GM19239 (cell line): ENCODE measurements around the gene SYCP2L.
"Not testable (repeated sequence)": the region's sequence is repeated elsewhere in the genome, so short reads cannot be mapped to it uniquely, and the experiment has no call there.

ENCODE experiments used
- DNase-seq: peaks from one replicate; pipeline ENCODE4 v3.0.0; 2011; ENCODE audit warnings: low spot score; ENCODE audit not compliant: insufficient read length
- FAIRE-seq: peaks from 2 replicates; lab custom pipeline; 2011; peaks lifted over from hg19 to GRCh38; lab: Jason Lieb, UNC

SYCP2L gene

DNA sequence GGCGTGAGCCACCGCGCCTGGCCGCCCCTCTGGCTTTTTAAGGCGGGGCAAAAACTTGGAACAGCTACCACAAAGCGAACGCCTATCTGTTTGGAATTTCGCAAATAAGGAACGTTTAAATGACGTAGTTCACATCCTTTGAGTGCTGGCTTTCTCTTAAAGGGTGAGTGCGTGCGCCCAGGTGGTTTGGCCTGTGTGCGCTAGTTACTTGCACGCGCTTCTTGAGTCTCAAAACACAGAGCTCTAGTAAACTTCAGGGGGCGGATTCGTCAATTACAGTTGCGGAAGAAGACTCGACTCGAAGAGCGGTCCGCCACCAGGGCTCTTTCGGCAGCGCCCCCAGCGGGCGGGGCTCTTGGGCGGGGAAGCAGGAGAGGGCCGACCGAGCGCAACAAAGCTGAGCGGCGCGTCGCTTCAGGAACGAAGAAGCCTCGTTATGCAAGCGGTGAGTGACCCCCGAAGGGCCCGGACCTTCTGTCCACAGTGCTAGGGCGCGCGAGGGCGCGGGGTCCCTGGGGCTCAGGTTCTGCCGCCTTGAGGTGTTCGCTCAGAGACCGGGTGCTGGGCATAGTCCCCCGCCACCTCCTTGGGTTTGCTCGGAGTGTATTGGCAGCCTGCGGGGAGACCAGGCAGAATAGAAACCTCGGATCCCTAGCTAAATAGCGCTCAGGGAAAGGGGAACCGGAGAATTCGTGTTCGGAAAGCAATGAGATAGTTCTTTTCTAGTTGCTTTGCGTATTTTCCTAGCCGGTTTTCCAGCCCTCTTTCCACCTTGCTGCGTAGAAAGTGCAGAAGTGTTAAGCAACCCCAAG, at the start of gene SYCP2L:
Gene SYCP2L, plus strand, starts transcription at position 362 of the 812 bp plus-strand sequence. Its CDS starts 75 bp downstream, at position 437.
- FAIRE-seq = peak; percentile 91
- peak; percentile 32 for DNase-seq

DNA sequence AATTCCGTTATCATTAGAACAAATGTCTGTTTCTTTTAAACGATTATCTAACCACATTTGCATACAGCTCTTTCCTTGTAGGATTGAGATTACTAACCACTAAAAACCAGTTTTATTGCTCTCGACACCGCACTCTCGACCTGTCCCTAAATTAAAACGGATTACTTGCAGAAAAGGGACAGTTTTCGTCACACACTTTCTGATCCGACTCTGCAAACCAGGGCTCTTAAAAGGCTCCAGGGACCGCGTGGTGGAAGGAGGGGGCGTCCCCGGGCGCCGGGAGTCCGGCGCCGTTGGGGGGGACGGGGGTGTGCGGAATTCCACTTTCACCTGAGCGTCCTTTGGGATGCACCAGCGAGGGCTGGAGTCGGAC, 49.2 kb upstream of the SYCP2L start:
- DNase-seq (no peak), FAIRE-seq (no peak)

DNA sequence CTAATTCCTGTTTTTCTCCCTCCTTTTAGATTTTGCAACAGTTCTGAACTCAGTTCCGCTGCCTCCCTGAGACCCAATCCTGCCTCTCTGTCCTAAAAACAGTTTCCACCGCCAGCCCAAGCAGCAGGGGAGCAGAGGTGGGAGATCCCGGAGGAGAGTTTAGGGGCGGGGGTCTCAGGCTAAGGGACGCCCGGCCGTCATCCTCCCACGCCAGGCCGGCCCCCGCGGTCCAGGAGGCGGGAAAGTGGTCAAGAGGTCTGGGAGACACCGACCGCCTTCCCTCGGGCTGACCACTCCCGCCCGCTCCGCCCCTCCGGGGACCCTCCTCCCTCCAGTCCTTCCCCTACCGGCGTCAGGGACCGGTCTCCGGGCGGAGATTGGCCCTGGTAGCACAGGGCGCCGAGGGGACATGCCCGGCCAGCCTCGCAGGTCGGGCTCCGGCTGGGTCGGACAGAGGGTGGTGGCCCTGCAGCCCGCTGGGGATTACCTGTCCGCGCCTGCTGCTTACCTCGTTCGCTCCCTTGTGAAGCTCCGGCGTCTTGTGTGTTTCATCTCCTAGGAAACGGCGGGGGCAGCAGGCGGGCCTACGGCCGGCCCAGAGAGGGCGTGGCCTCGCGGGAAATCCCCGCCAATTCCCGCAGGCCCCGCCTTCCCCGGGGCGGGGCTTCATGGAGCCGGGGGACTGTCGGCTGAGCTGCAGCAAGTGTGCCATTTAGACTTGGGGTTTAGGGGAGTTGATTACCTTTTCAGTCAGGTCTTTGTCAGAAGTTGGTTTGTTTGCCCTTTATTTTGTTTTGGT, 48.7 kb upstream of the SYCP2L start, which contains the start of gene MAK:
Gene MAK, minus strand, starts transcription at position 545 of the 799 bp plus-strand sequence. CDS start 7,891 bp downstream, outside the sequence.
- FAIRE-seq = no peak

DNA sequence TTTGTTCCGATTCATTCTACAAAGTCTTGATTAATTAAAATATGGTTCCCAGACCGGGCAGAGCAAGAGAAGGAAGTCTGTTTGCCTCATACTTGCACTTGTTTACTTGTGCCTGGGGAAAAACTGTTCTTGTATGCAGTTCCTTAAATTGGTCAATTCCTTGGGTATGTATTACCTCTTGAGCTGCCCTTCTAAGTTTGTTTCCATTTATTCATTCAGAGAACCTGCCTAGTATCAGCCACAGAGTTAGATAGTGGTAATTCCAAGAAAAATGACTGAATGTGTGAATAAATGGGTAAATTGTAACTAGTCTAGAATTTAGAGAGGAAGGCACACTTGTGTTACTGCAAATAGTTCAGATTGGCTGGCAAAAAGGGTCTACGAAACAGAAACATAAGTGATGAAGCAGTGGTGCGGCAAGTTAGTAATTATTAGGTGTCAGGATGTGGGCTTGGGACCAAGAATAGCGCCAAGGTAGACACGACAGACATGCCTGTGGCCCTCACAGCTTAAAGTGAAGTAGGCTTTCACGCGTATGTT, 48.0 kb upstream of the SYCP2L start:
- FAIRE-seq = peak; percentile 92
- peak; percentile 52 for DNase-seq

More for the DNA sequence above, 48.7 kb upstream of the SYCP2L start, which contains the start of gene MAK:
- peak; percentile 90 for DNase-seq

DNA sequence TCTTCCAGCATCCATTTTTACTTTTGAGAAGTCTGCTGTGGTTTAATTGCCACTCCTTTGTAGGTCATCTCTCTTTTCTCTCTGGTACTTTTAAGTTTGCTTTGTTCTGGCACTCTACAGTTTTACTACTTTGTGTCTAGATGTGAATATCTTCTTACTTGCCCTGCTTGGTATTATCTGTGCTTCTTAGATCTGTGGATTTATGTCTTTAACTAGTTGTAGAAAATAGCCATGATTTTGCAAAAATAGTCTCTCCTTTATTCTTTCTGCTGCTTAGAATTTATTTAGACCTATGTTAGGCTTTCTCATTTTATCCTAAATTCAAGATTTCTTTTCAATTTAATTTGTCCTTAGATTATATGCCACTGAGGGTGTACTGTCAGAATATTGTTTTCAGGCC, 43.3 kb upstream of the SYCP2L start:
- FAIRE-seq = no peak

DNA sequence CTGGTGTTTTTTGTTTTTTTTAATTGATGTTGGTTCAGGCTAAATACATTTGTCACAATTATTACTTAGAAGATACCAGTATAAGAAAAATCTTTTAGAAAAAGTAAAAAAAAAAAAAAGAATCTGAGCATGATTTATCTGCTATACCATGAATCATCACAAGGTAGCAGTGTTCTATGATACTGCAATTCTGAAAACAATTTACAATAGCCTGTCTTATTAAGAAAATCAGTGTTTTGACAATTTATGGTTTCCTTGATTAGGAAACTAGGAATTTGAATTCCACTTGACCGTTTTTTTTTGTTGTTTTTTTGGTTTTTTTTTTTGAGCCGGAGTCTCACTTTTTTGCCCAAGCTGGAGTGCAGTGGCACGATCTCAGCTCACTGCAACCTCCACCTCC, 39.2 kb upstream of the SYCP2L start:
- FAIRE-seq (no peak), DNase-seq (no peak)

More for the DNA sequence above, 43.3 kb upstream of the SYCP2L start:
- no peak for DNase-seq

DNA sequence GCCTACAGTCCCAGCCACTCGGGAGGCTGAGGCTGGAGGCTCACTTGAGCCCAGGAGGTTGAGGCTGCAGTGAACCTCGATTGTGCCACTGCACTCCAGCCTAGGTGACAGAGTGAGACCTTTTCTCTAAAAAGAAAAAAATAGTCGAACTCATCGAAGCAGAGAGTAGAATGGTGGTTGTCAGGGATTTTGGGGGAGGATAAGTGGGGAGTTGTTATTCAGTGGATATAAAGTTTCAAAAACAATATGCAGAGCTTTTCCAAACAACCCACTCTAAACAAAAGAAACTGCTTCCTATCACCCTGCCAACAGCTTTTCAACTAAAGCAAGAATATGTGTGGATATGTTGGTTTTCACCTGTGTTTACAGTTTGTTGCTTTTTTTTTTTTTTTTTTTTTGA, 37.0 kb upstream of the SYCP2L start:
- DNase-seq = no peak
- no peak for FAIRE-seq

DNA sequence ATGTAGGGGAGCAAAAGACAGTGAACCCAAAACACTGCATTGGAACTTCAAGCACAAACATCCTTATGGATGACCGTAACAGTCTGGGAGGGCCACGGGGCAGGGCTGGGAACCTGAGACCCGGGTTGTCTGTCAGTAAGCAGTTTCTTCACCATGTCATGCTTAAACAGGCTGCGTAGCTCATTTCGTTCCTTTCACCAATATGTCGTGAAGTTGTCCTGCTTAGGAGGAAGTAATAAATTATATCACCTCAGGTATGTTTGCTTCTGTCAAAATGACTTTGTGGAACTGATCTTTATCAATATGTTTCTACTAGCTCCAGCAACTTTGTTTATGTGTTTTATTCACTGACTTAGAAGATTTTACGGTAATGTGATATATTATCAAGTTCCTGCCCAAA, 36.1 kb upstream of the SYCP2L start:
- DNase-seq = no peak

DNA sequence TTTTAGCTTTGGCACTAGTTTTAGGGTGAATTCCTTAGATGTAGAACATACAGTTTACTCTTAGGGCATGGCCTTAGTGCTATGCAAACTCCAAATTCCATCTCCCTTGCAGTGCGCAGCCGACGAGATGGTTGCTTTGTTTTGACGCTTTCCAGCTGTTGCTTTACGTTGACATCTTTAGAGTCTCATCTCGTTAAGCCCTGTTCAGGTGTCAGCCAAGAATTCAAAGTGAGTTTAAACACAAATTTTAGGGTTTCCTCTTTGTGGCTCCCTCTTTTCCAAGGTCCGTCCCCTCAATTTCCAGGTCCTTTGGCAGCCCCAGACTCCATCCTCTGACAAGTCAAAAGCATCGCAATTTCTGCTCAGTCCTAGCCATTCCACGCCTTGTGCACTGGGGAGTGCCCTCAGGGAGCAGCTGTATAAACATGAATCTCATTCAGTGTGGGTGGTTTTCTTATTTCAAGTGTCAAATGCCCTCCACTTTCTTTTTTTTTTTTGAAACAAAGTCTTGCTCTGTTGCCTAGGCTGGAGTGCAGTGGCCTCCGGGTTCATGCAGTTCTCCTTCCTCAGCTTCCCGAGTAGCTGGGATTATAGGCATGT, 34.4 kb upstream of the SYCP2L start:
- no peak for DNase-seq
- FAIRE-seq = no peak

More for the DNA sequence above, 36.1 kb upstream of the SYCP2L start:
- no peak for FAIRE-seq

DNA sequence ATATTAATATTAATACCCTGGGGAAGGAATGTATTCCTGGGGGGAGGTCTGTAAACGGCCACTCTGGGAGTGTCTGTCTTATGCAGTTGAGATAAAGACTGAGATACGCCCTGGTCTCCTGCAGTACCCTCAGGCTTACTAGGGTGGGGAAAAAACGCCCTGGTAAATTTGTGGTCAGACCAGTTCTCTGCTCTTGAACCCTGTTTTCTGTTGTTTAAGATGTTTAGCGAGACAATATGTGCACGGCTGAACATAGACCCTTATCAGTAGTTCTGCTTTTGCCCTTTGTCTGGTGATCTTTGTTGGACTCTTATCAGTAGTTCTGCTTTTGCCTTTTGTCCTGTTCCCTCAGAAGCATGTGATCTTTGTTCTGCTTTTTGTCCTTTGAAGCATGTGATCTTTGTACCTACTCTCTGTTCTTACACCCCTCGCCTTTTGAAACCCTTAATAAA, 33.0 kb upstream of the SYCP2L start:
- FAIRE-seq, DNase-seq: not testable (repeated sequence)

DNA sequence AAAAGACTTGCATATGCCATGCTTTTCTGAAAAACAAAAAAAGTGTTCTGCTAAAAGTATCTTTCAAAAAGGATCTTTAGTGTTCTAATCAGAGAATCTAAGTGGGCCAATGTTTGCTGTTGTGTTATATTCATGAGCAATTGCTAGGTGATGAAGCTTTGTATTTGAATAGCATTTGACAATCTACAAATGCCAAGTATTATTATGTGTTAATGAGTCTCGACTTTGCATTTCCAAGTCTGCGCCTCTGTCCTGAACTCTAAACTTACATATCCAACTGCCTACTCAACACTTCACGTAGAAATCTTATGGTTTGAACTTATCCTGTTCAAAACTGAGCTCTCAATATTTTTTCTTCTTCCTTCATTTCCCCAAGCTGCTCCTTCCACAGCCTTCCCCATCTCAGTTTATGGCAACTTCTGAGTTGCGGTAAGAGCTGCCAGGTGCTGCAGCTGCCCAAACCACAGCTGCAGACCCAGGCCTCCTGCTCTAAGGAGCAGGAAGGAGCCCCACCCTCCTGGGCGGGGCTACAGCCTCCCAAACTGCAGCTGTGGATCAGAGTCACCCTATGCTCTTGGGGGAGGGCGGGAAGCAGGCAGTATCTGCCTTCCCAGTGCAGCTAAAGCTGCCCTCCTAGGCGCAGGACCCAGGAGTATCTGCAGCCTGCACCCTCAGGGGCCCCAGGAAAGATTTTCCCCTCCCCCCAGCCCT, 31.8 kb upstream of the SYCP2L start:
- DNase-seq (no peak), FAIRE-seq (no peak)

DNA sequence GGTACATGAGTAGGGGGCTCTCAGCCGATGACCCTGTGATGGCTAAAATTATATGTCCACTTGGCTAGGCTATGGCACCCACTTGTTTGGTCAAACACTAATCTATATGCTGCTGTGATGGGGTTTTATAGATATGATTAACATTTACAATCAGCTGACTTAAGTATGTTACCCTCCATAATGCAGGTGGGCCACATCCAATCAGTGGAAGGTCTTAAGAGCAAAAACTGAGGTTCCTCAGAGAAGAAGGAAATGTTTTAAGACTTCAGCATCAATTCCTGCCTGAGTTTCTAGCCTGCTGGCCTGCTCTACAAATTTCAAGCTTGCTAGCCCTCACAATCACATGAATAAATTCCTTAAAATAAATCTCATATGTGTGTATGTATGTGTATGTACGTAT, 29.6 kb upstream of the SYCP2L start:
- FAIRE-seq = no peak
- no peak for DNase-seq

DNA sequence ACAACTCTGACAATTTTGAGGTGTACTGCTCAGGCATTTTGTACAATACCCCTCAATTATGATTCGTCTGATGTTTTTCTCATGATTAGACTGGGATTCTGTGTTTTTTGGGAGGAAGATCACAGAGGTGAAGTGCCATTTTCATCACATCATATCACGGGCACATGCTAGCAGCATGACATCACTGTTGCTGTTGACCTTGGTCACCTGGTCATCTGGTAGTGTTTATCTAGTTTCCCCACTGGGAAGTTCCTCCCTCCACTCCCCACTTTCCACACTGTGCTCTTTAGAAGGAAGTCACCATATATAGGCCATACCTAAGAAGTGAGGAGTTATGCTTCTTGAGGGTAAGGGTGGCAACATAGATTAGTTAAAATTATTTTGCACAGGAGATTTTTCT, 25.8 kb upstream of the SYCP2L start:
- DNase-seq = no peak
- no peak for FAIRE-seq

DNA sequence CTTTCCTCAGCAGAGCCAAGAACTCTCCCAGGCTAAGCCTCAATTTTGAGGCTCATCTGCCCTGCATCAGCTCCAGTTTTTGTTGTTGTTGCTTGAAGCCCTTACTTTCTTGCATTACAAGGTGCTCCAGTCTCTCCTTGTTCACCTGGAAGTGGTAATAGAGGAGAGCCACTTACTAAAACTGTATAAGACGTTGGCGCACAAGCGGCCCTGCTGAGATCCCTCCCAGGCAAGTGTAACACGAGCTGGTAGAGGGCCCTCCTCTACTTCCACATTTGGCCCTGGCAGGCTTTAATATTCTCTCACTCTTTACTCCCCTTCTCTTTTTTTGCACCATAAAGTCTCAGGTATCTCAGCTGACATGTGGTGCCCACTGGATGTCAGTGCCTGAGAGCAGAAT, 24.5 kb upstream of the SYCP2L start:
- no peak for FAIRE-seq
- DNase-seq = no peak

DNA sequence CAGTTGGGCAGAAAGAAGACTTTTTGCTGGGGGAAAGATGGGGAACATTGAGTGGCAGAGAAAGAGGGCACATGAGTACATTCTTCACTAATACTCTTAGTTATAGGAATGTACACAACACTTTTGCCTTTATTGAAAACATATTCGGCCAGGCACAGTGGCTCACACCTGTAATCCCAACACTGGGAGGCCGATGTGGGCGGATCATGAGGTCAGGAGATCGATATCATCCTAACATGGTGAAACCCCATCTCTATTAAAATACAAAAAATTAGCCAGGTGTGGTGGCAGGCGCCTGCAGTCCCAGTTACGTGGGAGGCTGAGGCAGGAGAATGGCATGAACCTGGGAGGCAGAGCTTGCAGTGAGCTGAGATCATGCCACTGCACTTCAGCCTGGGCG, 23.8 kb upstream of the SYCP2L start:
- not testable (repeated sequence) for DNase-seq, FAIRE-seq

DNA sequence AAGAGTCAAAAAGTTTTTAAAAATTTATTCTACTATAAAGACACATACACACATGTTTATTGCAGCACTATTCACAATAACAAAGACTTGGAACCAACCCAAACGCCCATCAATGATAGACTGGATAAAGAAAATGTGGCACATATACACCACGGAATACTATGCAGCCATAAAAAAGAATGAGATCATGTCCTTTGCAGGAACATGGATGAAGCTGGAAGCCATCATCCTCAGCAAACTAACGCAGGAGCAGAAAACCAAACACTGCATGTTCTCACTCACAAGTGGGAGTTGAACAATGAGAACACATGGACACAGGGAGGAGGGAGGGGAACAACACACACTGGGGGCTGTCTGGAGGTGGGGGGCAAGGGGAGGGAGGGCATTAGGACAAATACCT, 20.1 kb upstream of the SYCP2L start:
- FAIRE-seq = not testable (repeated sequence)

DNA sequence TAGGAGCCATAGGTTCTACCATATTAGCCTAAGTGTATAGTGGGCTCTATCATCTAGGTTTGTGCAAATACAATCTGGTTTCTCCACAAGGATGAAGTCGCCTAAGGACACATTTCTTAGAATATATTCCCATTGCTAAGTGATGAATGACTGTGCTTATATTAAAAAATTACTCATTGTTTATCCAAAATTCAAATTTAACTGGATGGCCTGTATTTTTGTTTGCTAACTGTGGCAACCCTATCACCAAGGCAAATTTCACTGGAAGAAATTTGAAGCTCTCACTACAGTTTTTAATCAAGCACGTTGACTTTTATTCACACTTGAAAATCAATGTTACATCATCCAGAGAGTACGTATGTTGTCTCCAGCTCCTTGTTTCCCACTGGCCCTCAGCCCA, 18.9 kb upstream of the SYCP2L start:
- FAIRE-seq (no peak), DNase-seq (no peak)

More for the DNA sequence above, 20.1 kb upstream of the SYCP2L start:
- not testable (repeated sequence) for DNase-seq

DNA sequence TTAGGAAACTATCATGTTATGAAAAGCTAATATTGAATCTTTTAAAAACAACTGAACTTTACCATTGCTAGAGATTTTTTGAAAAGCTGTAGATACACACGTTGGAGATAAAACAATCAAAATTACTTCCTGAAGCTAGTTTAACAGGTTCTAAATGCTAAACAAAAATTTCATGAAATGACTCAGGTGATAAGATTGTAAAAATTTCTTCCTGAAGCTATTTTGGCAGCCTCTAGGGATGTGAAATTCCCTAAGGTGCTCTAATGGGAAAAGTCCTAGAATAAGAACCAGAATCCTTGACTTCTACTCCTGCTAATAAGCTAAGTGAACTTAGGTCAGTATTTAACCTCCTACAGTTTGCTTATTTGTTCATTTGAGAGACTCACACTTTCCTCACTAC, 13.5 kb upstream of the SYCP2L start:
- DNase-seq (no peak), FAIRE-seq (no peak)

DNA sequence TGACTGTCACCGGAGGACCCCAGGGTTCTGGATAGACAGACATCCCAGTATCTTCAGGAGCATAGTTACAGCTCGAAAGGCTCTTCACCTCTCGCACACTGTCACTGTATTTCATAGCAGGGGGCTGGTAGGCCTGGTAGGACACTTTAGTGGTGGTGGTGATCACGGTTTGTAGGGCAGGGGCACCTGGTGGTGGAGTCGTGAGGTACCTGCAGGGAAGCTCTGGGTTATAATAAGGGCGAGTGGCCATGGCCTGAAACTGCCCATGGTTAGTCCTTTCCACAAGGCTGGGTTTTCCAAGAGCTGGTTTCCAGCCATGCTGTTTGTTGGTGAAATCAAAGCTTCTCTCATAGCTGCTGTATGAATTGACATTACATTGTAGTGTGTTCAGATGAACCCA, 12.6 kb upstream of the SYCP2L start:
- FAIRE-seq (no peak), DNase-seq (no peak)

DNA sequence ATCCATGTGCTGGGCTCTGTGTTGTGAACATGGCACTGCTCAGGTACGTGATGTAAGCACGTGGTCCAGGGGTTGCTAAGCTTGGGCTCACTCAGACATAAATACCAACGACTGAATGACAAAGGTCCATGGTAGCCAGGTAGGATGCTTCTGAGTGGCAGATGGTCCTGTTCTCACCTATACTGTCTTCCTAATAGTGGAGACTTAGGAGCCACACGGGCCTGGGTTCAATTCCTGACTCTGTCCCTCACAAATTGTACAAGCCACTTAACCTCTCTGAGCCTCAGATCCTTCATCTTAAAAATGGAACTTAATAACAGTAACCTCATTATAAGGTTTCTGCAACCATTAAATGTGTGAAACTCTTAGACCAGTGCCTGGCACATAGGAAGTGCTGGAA, 11.8 kb upstream of the SYCP2L start:
- DNase-seq (no peak), FAIRE-seq (no peak)
